KOPT-K1 (cell line): ENCODE measurements around the gene FAM163B.

Experiments
- H3K27ac ChIP-seq: fragments of 200-600 bp; sonication (generic); 2 replicates; pipeline ENCODE4 v1.5.1; 2016; ENCODE audit warnings: antibody characterized with exemption, mild to moderate bottlenecking, low read depth, low read length; ENCODE audit not compliant: poor library complexity, severe bottlenecking
- H3K36me3 ChIP-seq: fragments of 200-600 bp; sonication (generic); 2 replicates; pipeline ENCODE4 v1.5.1; 2017; ENCODE audit warnings: antibody characterized with exemption, mild to moderate bottlenecking, low read length, moderate library complexity; ENCODE audit not compliant: insufficient read depth
- H3K9me3 ChIP-seq: fragments of 200-600 bp; sonication (generic); 2 replicates; pipeline ENCODE4 v1.5.1; 2017; ENCODE audit warnings: antibody characterized with exemption, low read length, mild to moderate bottlenecking; ENCODE audit not compliant: insufficient read depth, poor library complexity, severe bottlenecking

The FAM163B gene

GRCh38 chr9:133578524-133579441 lies 30.4 kb downstream of the FAM163B start:
- H3K27ac ChIP-seq, result no peak overlapping the region
- H3K36me3 ChIP-seq, result no peaks in the 10 kb centered on the region
- H3K9me3 ChIP-seq, result no peaks in the 10 kb centered on the region

GRCh38 chr9:133577737-133578112 lies 31.5 kb downstream of the FAM163B start:
- Histone ChIP-seq H3K9me3 (no peaks in the 10 kb centered on the region), H3K27ac (no peak overlapping the region), H3K36me3 (no peaks in the 10 kb centered on the region)

- H3K9me3 ChIP-seq, result no peaks in the 10 kb centered on the region
These were observed 32.1 kb downstream of the FAM163B start for GRCh38 chr9:133576875-133577736.

GRCh38 chr9:133576031-133576874 lies 32.9 kb downstream of the FAM163B start:
- H3K27ac ChIP-seq, result no peak overlapping the region
- H3K36me3 ChIP-seq, result no peaks in the 10 kb centered on the region
- no peaks in the 10 kb centered on the region for H3K9me3 ChIP-seq

More at GRCh38 chr9:133576875-133577736, 32.1 kb downstream of the FAM163B start:
- H3K36me3 ChIP-seq, result no peaks in the 10 kb centered on the region
- H3K27ac ChIP-seq, result no peak overlapping the region

GRCh38 chr9:133575186-133576030 lies 33.8 kb downstream of the FAM163B start:
- H3K27ac ChIP-seq, result no peak overlapping the region
- H3K36me3 ChIP-seq, result no peaks in the 10 kb centered on the region
- H3K9me3 ChIP-seq, result no peaks in the 10 kb centered on the region

GRCh38 chr9:133574771-133575170 lies 34.4 kb downstream of the FAM163B start:
- no peaks in the 10 kb centered on the region for H3K9me3 ChIP-seq
- no peaks in the 10 kb centered on the region for H3K36me3 ChIP-seq

GRCh38 chr9:133573791-133574515 lies 35.2 kb downstream of the FAM163B start:
- H3K36me3 ChIP-seq, result no peaks in the 10 kb centered on the region
- H3K9me3 ChIP-seq, result no peaks in the 10 kb centered on the region
- H3K27ac ChIP-seq, result no peak overlapping the region

More at GRCh38 chr9:133574771-133575170, 34.4 kb downstream of the FAM163B start:
- H3K27ac ChIP-seq, result no peak overlapping the region

GRCh38 chr9:133572821-133573361 lies 36.3 kb downstream of the FAM163B start:
- Histone ChIP-seq H3K36me3 (no peaks in the 10 kb centered on the region), H3K27ac (no peak overlapping the region), H3K9me3 (no peaks in the 10 kb centered on the region)

GRCh38 chr9:133571896-133572595 lies 37.1 kb downstream of the FAM163B start:
- no peaks in the 10 kb centered on the region for H3K9me3 ChIP-seq
- no peaks in the 10 kb centered on the region for H3K36me3 ChIP-seq
- no peak overlapping the region for H3K27ac ChIP-seq

GRCh38 chr9:133571391-133571890 lies 37.7 kb downstream of the FAM163B start:
- H3K9me3 ChIP-seq, result no peaks in the 10 kb centered on the region
- no peaks in the 10 kb centered on the region for H3K36me3 ChIP-seq
- no peak overlapping the region for H3K27ac ChIP-seq

- Histone ChIP-seq H3K9me3 (no peaks in the 10 kb centered on the region), H3K36me3 (no peaks in the 10 kb centered on the region), H3K27ac (no peak overlapping the region)
These were observed 38.5 kb downstream of the FAM163B start for GRCh38 chr9:133570691-133571080.

- Histone ChIP-seq H3K27ac (no peak overlapping the region), H3K36me3 (no peaks in the 10 kb centered on the region), H3K9me3 (no peaks in the 10 kb centered on the region)
These were observed 39.1 kb downstream of the FAM163B start for GRCh38 chr9:133569891-133570690.
